ENCODE measurements around the gene TSHZ2.
"Not testable (repeated sequence)": the region's sequence is repeated elsewhere in the genome, so short reads cannot be mapped to it uniquely, and the experiment has no call there.

TSHZ2 gene

GRCh38 chr20:53088786-53089185 lies 116.6 kb downstream of the TSHZ2 start:
- no peak for DNase-seq

- not testable (repeated sequence) for DNase-seq
These were observed 117.7 kb downstream of the TSHZ2 start for GRCh38 chr20:53089851-53090250.

- no peak for DNase-seq
These were observed 119.6 kb downstream of the TSHZ2 start for GRCh38 chr20:53091789-53092188.

GRCh38 chr20:53092772-53093300 lies 120.7 kb downstream of the TSHZ2 start:
- DNase-seq, result no peak

- no peak for DNase-seq
These were observed 125.2 kb downstream of the TSHZ2 start for GRCh38 chr20:53097371-53097770.

GRCh38 chr20:53097791-53098190 lies 125.6 kb downstream of the TSHZ2 start:
- no peak for DNase-seq

- DNase-seq, result no peak
These were observed 126.5 kb downstream of the TSHZ2 start for GRCh38 chr20:53098621-53099020.

GRCh38 chr20:53099856-53100255 lies 127.7 kb downstream of the TSHZ2 start:
- DNase-seq, result no peak

- no peak for DNase-seq
These were observed 128.3 kb downstream of the TSHZ2 start for GRCh38 chr20:53100476-53100911.

GRCh38 chr20:53101992-53102760 lies 130.0 kb downstream of the TSHZ2 start:
- DNase-seq, result no peak

GRCh38 chr20:53103124-53103523 lies 131.0 kb downstream of the TSHZ2 start:
- no peak for DNase-seq

GRCh38 chr20:53104884-53105283 lies 132.7 kb downstream of the TSHZ2 start:
- no peak for DNase-seq

GRCh38 chr20:53116733-53117132 lies 144.6 kb downstream of the TSHZ2 start:
- no peak for DNase-seq

GRCh38 chr20:53122853-53123252 lies 150.7 kb downstream of the TSHZ2 start:
- DNase-seq, result no peak

GRCh38 chr20:53124075-53124551 lies 152.0 kb downstream of the TSHZ2 start:
- DNase-seq, result no peak

- DNase-seq, result no peak
These were observed 152.6 kb downstream of the TSHZ2 start for GRCh38 chr20:53124803-53125202.

- DNase-seq, result no peak
These were observed 154.0 kb downstream of the TSHZ2 start for GRCh38 chr20:53126185-53126584.

GRCh38 chr20:53127027-53127426 lies 154.9 kb downstream of the TSHZ2 start:
- DNase-seq, result no peak

GRCh38 chr20:53128004-53128403 lies 155.8 kb downstream of the TSHZ2 start:
- DNase-seq, result no peak

GRCh38 chr20:53129563-53129962 lies 157.4 kb downstream of the TSHZ2 start:
- no peak for DNase-seq

GRCh38 chr20:53130795-53131194 lies 158.6 kb downstream of the TSHZ2 start:
- no peak for DNase-seq

GRCh38 chr20:53133125-53133524 lies 161.0 kb downstream of the TSHZ2 start:
- DNase-seq, result no peak

- DNase-seq, result no peak
These were observed 161.5 kb downstream of the TSHZ2 start for GRCh38 chr20:53133628-53134027.

- DNase-seq, result no peak
These were observed 164.3 kb downstream of the TSHZ2 start for GRCh38 chr20:53136473-53136872.
